Vagina (tissue), 2 donors: ENCODE measurements around the gene LAMP5.

Experiments
- CTCF ChIP-seq, 3 experiments: fragments of 450-650 bp in 2 of 3; fragments of 200-600 bp in 1 of 3; sonication (generic) in 1 of 3; IDR thresholded peaks; one replicate each; pipeline ENCODE4 v1.5.1; 2017 to 2019; ENCODE audit warnings: antibody characterized with exemption in 3 of 3, mild to moderate bottlenecking in 2 of 3, moderate library complexity in 2 of 3
- POLR2A ChIP-seq, 2 donors: fragments of 450-650 bp; IDR thresholded peaks; one replicate each; pipeline ENCODE4 v1.6.1; 2017; ENCODE audit warnings: antibody characterized with exemption in 2 of 2, mild to moderate bottlenecking in 2 of 2, moderate library complexity in 2 of 2

DNA sequence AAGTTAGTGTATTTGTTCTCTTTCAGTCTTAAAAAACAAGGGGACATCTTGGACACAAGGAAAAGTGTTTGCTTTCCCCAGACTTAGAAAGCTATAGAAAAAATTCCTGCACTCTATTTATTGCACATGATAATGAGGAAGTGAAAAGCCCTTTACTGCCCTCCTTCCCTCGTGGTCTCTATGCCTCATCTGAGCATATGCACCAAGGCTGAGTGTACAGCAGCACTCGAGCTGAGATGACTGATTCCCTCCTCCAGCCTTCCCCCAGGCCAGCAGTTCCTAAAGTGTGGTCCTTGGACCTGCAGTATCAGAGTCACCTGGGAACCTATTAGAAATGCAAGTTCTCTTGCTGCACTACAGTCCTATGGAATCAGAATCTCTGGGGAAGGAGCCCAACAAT lies 14.3 kb upstream of the LAMP5 start:
- no peak for TF ChIP-seq CTCF (IDR thresholded peaks at IDR 0.05)
- TF ChIP-seq POLR2A (IDR thresholded peaks at IDR 0.05) = no peak
